Liver (tissue), 3 donors: Measurements from ENCODE around the gene FICD.

Experiments used
- EGR1 ChIP-seq, 2 donors: IDR thresholded peaks; 2 replicates each; pipeline ENCODE4 v1.6.1; 2016 to 2018; ENCODE audit warnings: antibody characterized with exemption in 2 of 2, low read depth in 2 of 2
- FOXA1 ChIP-seq: IDR thresholded peaks from 2 replicates; pipeline ENCODE4 v1.6.1; 2016; ENCODE audit warnings: antibody characterized with exemption
- JUND ChIP-seq, 2 donors: IDR thresholded peaks; 2 replicates each; pipeline ENCODE4 v1.6.1; 2016; ENCODE audit warnings: antibody characterized with exemption in 2 of 2
- RAD21 ChIP-seq, 2 donors: IDR thresholded peaks; 2 replicates each; pipeline ENCODE4 v1.6.1; 2016; ENCODE audit warnings: antibody characterized with exemption in 2 of 2, mild to moderate bottlenecking in 2 of 2
- SP1 ChIP-seq: IDR thresholded peaks from 2 replicates; pipeline ENCODE4 v1.6.1; 2018; ENCODE audit warnings: antibody characterized with exemption, mild to moderate bottlenecking
- TAF1 ChIP-seq: conservative IDR thresholded peaks from 2 replicates; pipeline ENCODE4 v1.6.1; 2016; ENCODE audit warnings: antibody characterized with exemption, mild to moderate bottlenecking
- YY1 ChIP-seq: IDR thresholded peaks from 2 replicates; pipeline ENCODE4 v1.6.1; 2016; ENCODE audit warnings: antibody characterized with exemption, mild to moderate bottlenecking
- TF ChIP-seq, protein P1 (sequence below): fragments of 150-350 bp; IDR thresholded peaks from 2 replicates; pipeline ENCODE4 v1.5.1; 2017; ENCODE audit warnings: improper control_type of control experiment, low read depth, low read length; ENCODE audit not compliant: missing input control
- TF ChIP-seq, protein P2 (sequence below): IDR thresholded peaks from 2 replicates; pipeline ENCODE4 v1.6.1; 2016; ENCODE audit warnings: antibody characterized with exemption
- donor health status: healthy.
- donor health status: healthy.

DNA sequence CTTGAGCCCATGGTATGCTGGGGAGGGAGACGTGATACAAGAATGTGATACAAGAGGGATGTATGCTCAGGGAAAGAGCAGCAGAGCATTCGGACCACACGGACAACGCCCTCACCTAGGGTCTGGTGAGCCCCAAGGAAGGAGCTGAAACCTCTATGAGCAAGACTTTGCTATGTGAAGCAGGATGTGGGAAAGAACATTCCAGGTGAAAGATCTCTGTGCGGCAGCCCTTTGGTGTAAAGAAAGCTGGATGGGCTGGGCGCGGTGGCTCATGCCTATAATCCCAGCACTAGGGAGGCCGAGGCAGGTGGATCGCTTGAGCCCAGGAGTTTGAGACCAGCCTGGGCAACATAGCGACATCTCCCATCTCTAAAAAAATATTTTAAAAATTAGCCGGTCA is 16.9 kb upstream of the FICD start:
- TF ChIP-seq, protein P1, sequence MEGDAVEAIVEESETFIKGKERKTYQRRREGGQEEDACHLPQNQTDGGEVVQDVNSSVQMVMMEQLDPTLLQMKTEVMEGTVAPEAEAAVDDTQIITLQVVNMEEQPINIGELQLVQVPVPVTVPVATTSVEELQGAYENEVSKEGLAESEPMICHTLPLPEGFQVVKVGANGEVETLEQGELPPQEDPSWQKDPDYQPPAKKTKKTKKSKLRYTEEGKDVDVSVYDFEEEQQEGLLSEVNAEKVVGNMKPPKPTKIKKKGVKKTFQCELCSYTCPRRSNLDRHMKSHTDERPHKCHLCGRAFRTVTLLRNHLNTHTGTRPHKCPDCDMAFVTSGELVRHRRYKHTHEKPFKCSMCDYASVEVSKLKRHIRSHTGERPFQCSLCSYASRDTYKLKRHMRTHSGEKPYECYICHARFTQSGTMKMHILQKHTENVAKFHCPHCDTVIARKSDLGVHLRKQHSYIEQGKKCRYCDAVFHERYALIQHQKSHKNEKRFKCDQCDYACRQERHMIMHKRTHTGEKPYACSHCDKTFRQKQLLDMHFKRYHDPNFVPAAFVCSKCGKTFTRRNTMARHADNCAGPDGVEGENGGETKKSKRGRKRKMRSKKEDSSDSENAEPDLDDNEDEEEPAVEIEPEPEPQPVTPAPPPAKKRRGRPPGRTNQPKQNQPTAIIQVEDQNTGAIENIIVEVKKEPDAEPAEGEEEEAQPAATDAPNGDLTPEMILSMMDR: no peak
- TF ChIP-seq TAF1 (no peak), YY1 (no peak), SP1 (no peak), FOXA1 (no peak), EGR1 (IDR thresholded peaks at IDR 0.05; ENCODE audit: low read depth in 2 of 2) (no peak), RAD21 (IDR thresholded peaks at IDR 0.05) (no peak), JUND (IDR thresholded peaks at IDR 0.05) (no peak)
- TF ChIP-seq, protein P2, sequence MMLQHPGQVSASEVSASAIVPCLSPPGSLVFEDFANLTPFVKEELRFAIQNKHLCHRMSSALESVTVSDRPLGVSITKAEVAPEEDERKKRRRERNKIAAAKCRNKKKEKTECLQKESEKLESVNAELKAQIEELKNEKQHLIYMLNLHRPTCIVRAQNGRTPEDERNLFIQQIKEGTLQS: no peak
